Natural killer cell (primary cell): Measurements from ENCODE around the gene ADGRB3. TPM values are rescaled to one million over a fixed set of nuclear protein-coding genes. Genes with fewer than 3 reads are reported as not detected.

ENCODE experiments used
- ATAC-seq, 3 donors: fragments of 150-1000 bp in 2 of 3; fragments of 200-7000 bp in 1 of 3; cut with Tn5 transposase; 1 replicate in 1 of 3; 2 replicates in 2 of 3; pipeline ENCODE4 v1.10.0; 2021; ENCODE audit warnings: mild to moderate bottlenecking in 2 of 3, moderate library complexity in 2 of 3
- DNase-seq, 2 donors: peaks; one replicate each; pipeline versions ENCODE4 v3.0.0 to v3.0.0-alpha.2; 2013 to 2021; ENCODE audit warnings: mixed read lengths in 1 of 2
- H3K27ac ChIP-seq: one replicate; pipeline ENCODE4 v1.5.1; 2013; ENCODE audit warnings: mild to moderate bottlenecking, low read length
- H3K27me3 ChIP-seq: one replicate; pipeline ENCODE4 v1.6.1; 2013; ENCODE audit warnings: low read length; ENCODE audit not compliant: control insufficient read depth, insufficient read depth
- H3K36me3 ChIP-seq: one replicate; pipeline ENCODE4 v1.6.1; 2013; ENCODE audit warnings: low read length; ENCODE audit not compliant: control insufficient read depth, insufficient read depth
- H3K4me1 ChIP-seq: one replicate; pipeline ENCODE4 v1.6.1; 2013; ENCODE audit warnings: low read length; ENCODE audit not compliant: control insufficient read depth, insufficient read depth
- H3K4me3 ChIP-seq: one replicate; pipeline ENCODE4 v1.5.1; 2013; ENCODE audit warnings: low read length
- H3K9me3 ChIP-seq: one replicate; pipeline ENCODE4 v1.6.1; 2013; ENCODE audit warnings: low read length; ENCODE audit not compliant: control insufficient read depth, insufficient read depth
- H3K27ac Mint-ChIP-seq, 2 donors: one replicate each; pipeline ENCODE4 v1.8.0; 2022; ENCODE audit warnings: mild to moderate bottlenecking in 2 of 2, mixed read lengths in 2 of 2, moderate library complexity in 1 of 2
- H3K27me3 Mint-ChIP-seq, 2 donors: one replicate each; pipeline ENCODE4 v1.8.0; 2022; ENCODE audit warnings: low read depth in 2 of 2, mixed read lengths in 2 of 2
- H3K36me3 Mint-ChIP-seq: one replicate; pipeline ENCODE4 v1.8.0; 2022; ENCODE audit warnings: mixed read lengths
- H3K4me1 Mint-ChIP-seq, 2 donors: one replicate each; pipeline ENCODE4 v1.8.0; 2022; ENCODE audit warnings: mixed read lengths in 2 of 2
- H3K4me3 Mint-ChIP-seq: one replicate; pipeline ENCODE4 v1.8.0; 2022; ENCODE audit warnings: mild to moderate bottlenecking, moderate library complexity, mixed read lengths
- H3K9me3 Mint-ChIP-seq, 2 donors: one replicate each; pipeline ENCODE4 v1.8.0; 2022; ENCODE audit warnings: mixed read lengths in 2 of 2
- WGBS: methylation state at CpG from one replicate; pipeline ENCODE4 v1.1.7; 2013; ENCODE audit warnings: missing lambda C conversion rate; ENCODE audit not compliant: insufficient coverage; 5-methylcytosine and 5-hydroxymethylcytosine counted together
- intact Hi-C: fragments of 100-400 bp; cut with micrococcal nuclease; formaldehyde crosslinking; loops from one replicate; pipeline ENCODE4 v1.14.2; 2022
- total RNA-seq, 4 donors: library from RNA; stranded (reverse); fragments of 120-200 nt in 1 of 4; gene quantifications; one replicate each; pipeline versions ENCODE4 v1.2.3 to v1.2.4, GENCODE V29; 2013 to 2022
- TF ChIP-seq, protein P1 (sequence below): fragments of 200-600 bp; IDR thresholded peaks from one replicate; pipeline ENCODE4 v1.8.0; 2022; ENCODE audit warnings: antibody characterized with exemption

The ADGRB3 gene
- total RNA-seq, 3 donors from 2014 or later (not counting 1 experiment from before 2014, with no cell fraction given) = not detected

DNA sequence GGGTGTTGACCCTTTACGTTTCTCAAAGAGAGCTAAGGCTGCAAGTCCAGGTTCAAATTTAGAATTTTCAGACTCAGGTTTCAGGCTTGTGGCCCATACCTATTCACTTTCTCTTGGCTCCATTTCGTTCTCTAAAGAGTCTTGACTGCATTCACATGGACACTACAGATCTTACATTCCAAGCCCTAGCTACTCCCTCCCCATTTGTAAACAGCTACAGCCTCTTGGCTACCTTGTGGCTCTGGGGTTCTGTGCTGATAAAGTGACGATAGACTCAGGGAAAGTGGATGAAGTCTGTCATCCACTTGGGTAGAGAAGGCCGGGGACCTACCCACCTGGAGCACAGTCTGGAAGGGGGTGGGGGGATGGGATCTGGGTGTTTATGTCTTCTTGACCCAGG lies 658.4 kb downstream of the ADGRB3 start:
- H3K36me3 Mint-ChIP-seq = no peaks in the 10 kb centered on the region
- TF ChIP-seq, protein P1, sequence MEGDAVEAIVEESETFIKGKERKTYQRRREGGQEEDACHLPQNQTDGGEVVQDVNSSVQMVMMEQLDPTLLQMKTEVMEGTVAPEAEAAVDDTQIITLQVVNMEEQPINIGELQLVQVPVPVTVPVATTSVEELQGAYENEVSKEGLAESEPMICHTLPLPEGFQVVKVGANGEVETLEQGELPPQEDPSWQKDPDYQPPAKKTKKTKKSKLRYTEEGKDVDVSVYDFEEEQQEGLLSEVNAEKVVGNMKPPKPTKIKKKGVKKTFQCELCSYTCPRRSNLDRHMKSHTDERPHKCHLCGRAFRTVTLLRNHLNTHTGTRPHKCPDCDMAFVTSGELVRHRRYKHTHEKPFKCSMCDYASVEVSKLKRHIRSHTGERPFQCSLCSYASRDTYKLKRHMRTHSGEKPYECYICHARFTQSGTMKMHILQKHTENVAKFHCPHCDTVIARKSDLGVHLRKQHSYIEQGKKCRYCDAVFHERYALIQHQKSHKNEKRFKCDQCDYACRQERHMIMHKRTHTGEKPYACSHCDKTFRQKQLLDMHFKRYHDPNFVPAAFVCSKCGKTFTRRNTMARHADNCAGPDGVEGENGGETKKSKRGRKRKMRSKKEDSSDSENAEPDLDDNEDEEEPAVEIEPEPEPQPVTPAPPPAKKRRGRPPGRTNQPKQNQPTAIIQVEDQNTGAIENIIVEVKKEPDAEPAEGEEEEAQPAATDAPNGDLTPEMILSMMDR = no peak
- intact Hi-C loops = no loop called here

DNA sequence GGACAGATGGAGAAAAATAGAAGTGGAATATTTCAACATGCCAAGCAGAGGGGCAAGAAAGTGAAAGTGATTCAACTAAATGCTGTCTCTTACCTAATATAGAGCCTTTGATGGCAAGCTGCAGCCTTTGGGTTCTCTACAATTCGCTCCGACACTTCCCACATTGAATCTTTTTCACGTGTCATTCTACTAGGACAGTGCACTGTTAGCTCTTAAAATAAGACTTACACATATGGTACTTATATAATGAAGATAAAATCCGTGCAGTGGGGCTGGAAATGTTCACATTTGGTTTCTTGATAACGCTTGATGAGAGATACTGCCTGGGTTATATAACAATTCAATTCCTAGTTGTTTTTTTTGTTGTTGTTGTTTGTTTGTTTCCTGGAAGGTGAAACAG lies 659.3 kb downstream of the ADGRB3 start:
- intact Hi-C loops = no loop called here
- no peaks in the 10 kb centered on the region for H3K4me1 Mint-ChIP-seq
- Histone ChIP-seq H3K27ac (no peak overlapping the region), H3K4me1 (no peaks in the 10 kb centered on the region), H3K9me3 (no peaks in the 10 kb centered on the region), H3K36me3 (no peaks in the 10 kb centered on the region), H3K4me3 (no peak overlapping the region), H3K27me3 (no peaks in the 10 kb centered on the region)
- 68% methylated on average over 3 of the region's 5 CpGs for WGBS
- TF ChIP-seq, protein P1 = no peak
- no peaks in the 10 kb centered on the region for H3K36me3 Mint-ChIP-seq
- no peaks in the 10 kb centered on the region for H3K27me3 Mint-ChIP-seq
- H3K27ac Mint-ChIP-seq = no peak overlapping the region
- H3K4me3 Mint-ChIP-seq = no peak overlapping the region
- DNase-seq = no peak
- ATAC-seq = no peak
- peaks cover 5 to 12% of the 10 kb centered on the region in 2 donors for H3K9me3 Mint-ChIP-seq

More for the DNA sequence above, 658.4 kb downstream of the ADGRB3 start:
- Histone ChIP-seq H3K9me3 (no peaks in the 10 kb centered on the region), H3K4me3 (no peak overlapping the region), H3K36me3 (no peaks in the 10 kb centered on the region), H3K27me3 (no peaks in the 10 kb centered on the region), H3K4me1 (no peaks in the 10 kb centered on the region), H3K27ac (no peak overlapping the region)
- H3K4me3 Mint-ChIP-seq = no peak overlapping the region
- ATAC-seq (no peak), DNase-seq (no peak)
- 73% methylated on average over 4 of the region's 4 CpGs for WGBS
- no peaks in the 10 kb centered on the region for H3K27me3 Mint-ChIP-seq
- H3K27ac Mint-ChIP-seq = no peak overlapping the region
- no peaks in the 10 kb centered on the region for H3K4me1 Mint-ChIP-seq
- peaks cover 4 to 11% of the 10 kb centered on the region in 2 donors for H3K9me3 Mint-ChIP-seq

DNA sequence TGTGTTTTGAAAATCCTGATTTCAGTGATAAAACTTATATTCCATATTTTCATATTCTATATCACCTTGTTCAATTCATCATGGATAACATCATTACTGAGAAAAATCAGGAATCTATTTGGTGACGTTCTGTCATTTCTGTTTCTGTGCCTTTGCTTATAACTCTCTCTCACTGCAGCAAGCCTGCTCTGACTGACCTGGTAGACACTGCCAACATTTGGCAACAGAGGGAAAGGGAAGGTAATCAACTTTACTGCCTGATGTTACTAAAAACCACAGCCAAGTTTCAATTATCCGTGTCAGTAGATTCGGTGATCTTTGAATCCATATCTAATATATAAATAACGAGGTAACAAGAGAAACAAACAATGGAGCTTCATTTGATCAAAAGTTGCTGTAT lies 659.8 kb downstream of the ADGRB3 start:
- Mint-ChIP-seq H3K4me1 (no peaks in the 10 kb centered on the region), H3K9me3 (peaks cover 5 to 12% of the 10 kb centered on the region in 2 donors), H3K4me3 (no peak overlapping the region), H3K36me3 (no peaks in the 10 kb centered on the region), H3K27ac (no peak overlapping the region), H3K27me3 (no peaks in the 10 kb centered on the region)
- TF ChIP-seq, protein P1 = no peak
- ATAC-seq (no peak), DNase-seq (no peak)
- Histone ChIP-seq H3K27ac (no peak overlapping the region), H3K4me1 (no peaks in the 10 kb centered on the region), H3K36me3 (no peaks in the 10 kb centered on the region), H3K27me3 (no peaks in the 10 kb centered on the region), H3K4me3 (no peak overlapping the region), H3K9me3 (no peaks in the 10 kb centered on the region)
- 92% methylated on average over 3 of the region's 4 CpGs for WGBS
- intact Hi-C loops = no loop called here

DNA sequence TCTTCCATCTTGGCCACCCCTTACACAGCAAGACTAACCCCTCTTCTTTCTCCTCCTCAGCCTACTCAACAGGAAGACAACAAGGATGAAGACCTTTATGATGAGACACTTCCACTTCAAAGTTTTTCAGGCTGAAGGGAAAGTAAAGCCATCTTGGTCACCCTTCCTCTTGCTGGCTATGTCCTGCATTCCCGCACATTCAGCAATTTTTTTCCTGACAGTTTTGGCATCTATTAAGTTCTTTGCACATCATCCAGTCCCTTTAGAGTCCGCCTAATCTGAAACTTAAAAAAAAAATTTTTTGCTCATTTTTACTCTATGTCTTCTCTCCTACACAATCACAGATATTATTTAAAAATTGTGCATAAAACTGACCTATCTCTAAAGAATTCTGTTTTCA lies 668.3 kb downstream of the ADGRB3 start:
- H3K9me3 ChIP-seq = no peaks in the 10 kb centered on the region
- H3K4me1 Mint-ChIP-seq = no peaks in the 10 kb centered on the region
- H3K27me3 Mint-ChIP-seq = no peaks in the 10 kb centered on the region
- H3K9me3 Mint-ChIP-seq = peaks cover 6 to 27% of the 10 kb centered on the region in 2 donors
- no peaks in the 10 kb centered on the region for H3K36me3 Mint-ChIP-seq
- intact Hi-C loops = no loop called here
- TF ChIP-seq, protein P1 = no peak
- DNase-seq (no peak), ATAC-seq (no peak)
- H3K4me3 ChIP-seq = no peak overlapping the region
- no peak overlapping the region for H3K4me3 Mint-ChIP-seq
- H3K36me3 ChIP-seq = no peaks in the 10 kb centered on the region
- H3K27ac Mint-ChIP-seq = no peak overlapping the region
- no peak overlapping the region for H3K27ac ChIP-seq
- H3K4me1 ChIP-seq = no peaks in the 10 kb centered on the region
- 90% methylated on average over 2 of the region's 2 CpGs for WGBS
- no peaks in the 10 kb centered on the region for H3K27me3 ChIP-seq
